Measurements from ENCODE around the gene TRAPPC4.

- TF ChIP-seq CTCF (optimal IDR thresholded peaks at IDR 0.05 in 1 of 3, IDR thresholded peaks at IDR 0.05 in 1 of 3, conservative IDR thresholded peaks at IDR 0.05 in 1 of 3; ENCODE audit: extremely low read depth in 1 of 3, insufficient read depth in 2 of 3, low read length in 3 of 3) (no peak), EZH2 (IDR thresholded peaks at IDR 0.05; ENCODE audit: low read length) (no peak)
Observed at GRCh38 chr11:119054418-119054817, 35.9 kb downstream of the TRAPPC4 start.
